ENCODE measurements around the gene ABCG1.

DNA sequence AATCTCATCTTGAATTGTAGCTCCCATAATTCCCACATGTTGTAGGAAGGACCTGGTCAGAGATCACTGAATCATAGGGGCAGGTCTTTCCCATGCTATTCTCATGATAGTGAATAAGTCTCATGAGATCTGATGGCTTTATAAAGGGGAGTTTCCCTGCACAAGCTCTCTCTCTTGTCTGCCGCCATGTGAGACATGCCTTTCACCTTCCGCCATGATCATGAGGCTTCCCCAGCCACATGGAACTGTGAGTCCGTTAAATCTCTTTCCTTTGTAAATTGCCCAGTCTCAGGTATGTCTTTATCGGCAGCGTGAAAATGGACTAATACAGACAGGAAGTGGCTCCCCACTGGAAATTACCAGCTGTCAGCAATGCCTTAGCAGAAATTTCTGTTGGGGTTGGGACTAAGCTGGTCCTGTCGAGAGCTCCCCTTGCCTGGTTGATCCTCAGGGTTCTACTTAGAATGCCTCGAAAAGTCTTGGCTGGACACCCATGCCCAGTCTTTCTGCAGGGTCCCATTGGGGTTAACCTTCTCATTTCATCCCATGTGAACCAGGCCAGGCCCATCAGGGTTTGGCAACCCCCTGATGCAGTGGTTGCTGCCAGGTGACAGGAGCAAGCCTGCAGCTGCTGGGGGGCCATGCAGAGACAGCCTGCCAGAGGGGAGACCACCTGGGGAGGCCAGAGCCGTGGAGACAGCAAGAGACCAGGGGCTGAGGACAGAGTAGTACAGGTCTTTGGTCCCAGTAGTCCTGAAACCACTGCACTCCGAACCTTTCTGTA lies 2.8 kb upstream of the ABCG1 start:
- TF ChIP-seq, protein P1, sequence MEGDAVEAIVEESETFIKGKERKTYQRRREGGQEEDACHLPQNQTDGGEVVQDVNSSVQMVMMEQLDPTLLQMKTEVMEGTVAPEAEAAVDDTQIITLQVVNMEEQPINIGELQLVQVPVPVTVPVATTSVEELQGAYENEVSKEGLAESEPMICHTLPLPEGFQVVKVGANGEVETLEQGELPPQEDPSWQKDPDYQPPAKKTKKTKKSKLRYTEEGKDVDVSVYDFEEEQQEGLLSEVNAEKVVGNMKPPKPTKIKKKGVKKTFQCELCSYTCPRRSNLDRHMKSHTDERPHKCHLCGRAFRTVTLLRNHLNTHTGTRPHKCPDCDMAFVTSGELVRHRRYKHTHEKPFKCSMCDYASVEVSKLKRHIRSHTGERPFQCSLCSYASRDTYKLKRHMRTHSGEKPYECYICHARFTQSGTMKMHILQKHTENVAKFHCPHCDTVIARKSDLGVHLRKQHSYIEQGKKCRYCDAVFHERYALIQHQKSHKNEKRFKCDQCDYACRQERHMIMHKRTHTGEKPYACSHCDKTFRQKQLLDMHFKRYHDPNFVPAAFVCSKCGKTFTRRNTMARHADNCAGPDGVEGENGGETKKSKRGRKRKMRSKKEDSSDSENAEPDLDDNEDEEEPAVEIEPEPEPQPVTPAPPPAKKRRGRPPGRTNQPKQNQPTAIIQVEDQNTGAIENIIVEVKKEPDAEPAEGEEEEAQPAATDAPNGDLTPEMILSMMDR (conservative IDR thresholded peaks at IDR 0.05; ENCODE audit: low read length) = no peak
- TF ChIP-seq EZH2phosphoT487 (IDR thresholded peaks at IDR 0.05; ENCODE audit: borderline replicate concordance, low read depth, low read length) = no peak
